SU-DHL-6 (cell line): ENCODE results near the gene LDAH.

Source experiments
- CTCF ChIP-seq: fragments of 200-600 bp; sonication (generic); IDR thresholded peaks from one replicate; pipeline ENCODE4 v1.5.1; 2017; ENCODE audit warnings: antibody characterized with exemption, mild to moderate bottlenecking, low read length, moderate library complexity; ENCODE audit not compliant: insufficient read depth, poor library complexity, severe bottlenecking
- EZH2phosphoT487 ChIP-seq: fragments of 200-600 bp; sonication (generic), shearing (Covaris generic); conservative IDR thresholded peaks from 2 replicates; pipeline ENCODE4 v1.6.1; 2018; ENCODE audit warnings: mild to moderate bottlenecking, antibody characterized with exemption, low read length, moderate library complexity, mixed read lengths

DNA sequence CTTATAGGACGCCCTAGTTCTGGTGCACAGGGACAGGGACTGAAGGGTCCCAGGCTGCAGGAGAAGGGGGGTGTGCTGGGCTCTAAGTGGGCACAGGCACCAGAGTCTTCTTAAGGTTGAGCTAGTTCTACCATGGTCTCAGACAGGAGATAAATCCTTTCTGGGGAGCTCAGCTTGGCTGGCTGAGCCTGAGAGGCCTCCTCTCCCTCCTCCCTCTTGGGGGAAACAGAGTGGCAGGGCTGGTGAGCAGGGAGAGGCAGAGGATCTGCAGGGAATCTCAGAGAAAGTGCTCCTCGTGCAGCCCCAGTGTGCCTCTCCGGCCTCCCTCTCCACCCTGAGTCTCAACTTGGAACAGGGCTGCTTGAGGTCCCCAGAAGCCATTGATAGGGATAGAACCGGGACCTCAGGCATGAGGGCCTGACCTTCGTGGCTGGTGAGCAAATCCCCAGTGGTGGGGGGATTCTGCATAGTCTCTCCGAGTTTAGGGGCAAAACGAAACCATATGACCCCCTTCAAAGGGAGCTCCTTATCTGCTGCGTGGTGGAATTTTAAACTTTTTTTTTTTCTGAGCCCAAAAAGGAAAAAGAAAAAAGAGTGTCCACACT is 153.9 kb downstream of the LDAH start:
- no peak for TF ChIP-seq CTCF
- TF ChIP-seq EZH2phosphoT487, result no peak
